Occipital lobe (tissue), 2 donors: Measurements from ENCODE around the gene LY6G5C. TPM values are rescaled to one million over a fixed set of nuclear protein-coding genes. Genes with fewer than 3 reads are reported as not detected.
"Not testable (repeated sequence)": the region's sequence is repeated elsewhere in the genome, so short reads cannot be mapped to it uniquely, and the experiment has no call there.

Experiments used
- DNase-seq: peaks from one replicate; lab custom pipeline; 2025; lab: John Stamatoyannopoulos, UW
- total RNA-seq: library from RNA; depleted of rRNA; stranded (reverse); fragments of >200 nt; gene quantifications from one replicate; pipeline ENCODE4 v1.2.3, GENCODE V29; 2014

Gene LY6G5C
- total RNA-seq, 1 donor from 2014 or later, result 3.1 TPM

- no peak for DNase-seq
Observed at GRCh38 chr6:31715022-31715958, 34.4 kb upstream of the LY6G5C start, which contains the start of gene LY6G6D. Gene LY6G6D (plus strand): TSS chr6:31715348. CDS start chr6:31715356, 8 bp downstream.

GRCh38 chr6:31713991-31714684 lies 33.3 kb upstream of the LY6G5C start:
- DNase-seq, result no peak

- DNase-seq, result no peak
Observed at GRCh38 chr6:31713465-31713864, 32.6 kb upstream of the LY6G5C start.

GRCh38 chr6:31712296-31712695 lies 31.4 kb upstream of the LY6G5C start:
- DNase-seq, result no peak

GRCh38 chr6:31711233-31711632 lies 30.4 kb upstream of the LY6G5C start:
- DNase-seq, result no peak

GRCh38 chr6:31710523-31711219 lies 29.8 kb upstream of the LY6G5C start:
- DNase-seq, result no peak

- not testable (repeated sequence) for DNase-seq
Observed at GRCh38 chr6:31709157-31709556, 28.3 kb upstream of the LY6G5C start.

- no peak for DNase-seq
Observed at GRCh38 chr6:31708224-31708623, 27.4 kb upstream of the LY6G5C start.

- DNase-seq, result no peak
Observed at GRCh38 chr6:31707701-31708100, 26.8 kb upstream of the LY6G5C start.

GRCh38 chr6:31706599-31706998 lies 25.7 kb upstream of the LY6G5C start, which contains the start of gene LY6G6F:
Gene LY6G6F (plus strand): TSS chr6:31706866. CDS start chr6:31706907, 41 bp downstream.
- DNase-seq, result no peak

- DNase-seq, result no peak
Observed at GRCh38 chr6:31705931-31706330, 25.1 kb upstream of the LY6G5C start.

GRCh38 chr6:31702819-31703716 lies 22.2 kb upstream of the LY6G5C start, which contains the start of gene ABHD16A:
Gene ABHD16A (minus strand): TSS chr6:31703324. CDS start chr6:31703281, 43 bp downstream.
- peak; percentile 97 for DNase-seq

- DNase-seq, result no peak
Observed at GRCh38 chr6:31702405-31702818, 21.5 kb upstream of the LY6G5C start.

- no peak for DNase-seq
Observed at GRCh38 chr6:31701666-31702404, 21.0 kb upstream of the LY6G5C start.

GRCh38 chr6:31700740-31701401 lies 20.0 kb upstream of the LY6G5C start:
- DNase-seq, result no peak

GRCh38 chr6:31697555-31697954 lies 16.7 kb upstream of the LY6G5C start:
- DNase-seq, result no peak

- DNase-seq, result no peak
Observed at GRCh38 chr6:31693535-31693934, 12.7 kb upstream of the LY6G5C start.

GRCh38 chr6:31692886-31693285 lies 12.0 kb upstream of the LY6G5C start:
- DNase-seq, result no peak

- DNase-seq, result no peak
Observed at GRCh38 chr6:31692353-31692752, 11.5 kb upstream of the LY6G5C start.
